Measurements from ENCODE around the gene SULT1A1.

The SULT1A1 gene

DNA sequence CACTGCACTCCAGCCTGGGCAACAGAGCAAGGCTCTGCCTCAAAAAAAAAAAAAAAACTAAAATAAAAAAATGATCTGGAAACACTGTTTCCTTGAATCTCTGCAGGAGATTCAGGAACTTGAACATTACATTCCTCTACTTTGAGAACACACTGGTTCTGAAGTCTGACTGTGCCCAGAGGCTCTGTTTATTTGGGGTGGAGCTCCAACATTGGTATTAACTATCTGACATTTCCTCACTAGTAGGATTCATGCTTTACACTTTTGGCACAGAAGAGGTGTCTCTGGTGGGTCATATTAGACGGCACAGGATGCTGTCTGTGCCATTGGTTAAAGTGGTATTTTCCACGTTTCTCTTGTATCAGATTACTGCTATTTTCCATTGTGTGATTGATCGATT is 23.4 kb downstream of the SULT1A1 start:
- ChIA-PET POLR2A (no interaction called here), CTCF (no interaction called here)
- Histone ChIP-seq H3K9me3 (ENCODE audit: control insufficient read depth, insufficient read depth, low read depth, low read length) (no peaks in the 10 kb centered on the region), H3K4me1 (ENCODE audit: control insufficient read depth, insufficient read depth, low read length) (no peaks in the 10 kb centered on the region), H3K36me3 (ENCODE audit: control insufficient read depth in 2 of 2, insufficient read depth in 1 of 2, low read length in 2 of 2) (peaks cover 0 to 48% of the 10 kb centered on the region in 2 experiments; a peak in 2 of 3 replicates), H3K4me3 (ENCODE audit: low read depth, low read length) (no peak overlapping the region), H3K27ac (ENCODE audit: extremely low read depth, low read depth, low read length) (no peak overlapping the region)
- TF ChIP-seq ZNF624 (tag by site-specific recombination; IDR thresholded peaks at IDR 0.05) = no peak
- TF ChIP-seq, protein P1, sequence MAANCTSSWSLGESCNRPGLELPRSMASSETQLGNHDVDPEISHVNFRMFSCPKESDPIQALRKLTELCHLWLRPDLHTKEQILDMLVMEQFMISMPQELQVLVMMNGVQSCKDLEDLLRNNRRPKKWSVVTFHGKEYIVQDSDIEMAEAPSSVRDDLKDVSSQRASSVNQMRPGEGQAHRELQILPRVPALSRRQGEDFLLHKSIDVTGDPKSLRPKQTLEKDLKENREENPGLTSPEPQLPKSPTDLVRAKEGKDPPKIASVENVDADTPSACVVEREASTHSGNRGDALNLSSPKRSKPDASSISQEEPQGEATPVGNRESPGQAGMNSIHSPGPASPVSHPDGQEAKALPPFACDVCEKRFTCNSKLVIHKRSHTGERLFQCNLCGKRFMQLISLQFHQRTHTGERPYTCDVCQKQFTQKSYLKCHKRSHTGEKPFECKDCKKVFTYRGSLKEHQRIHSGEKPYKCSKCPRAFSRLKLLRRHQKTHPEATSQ (tag by site-specific recombination; IDR thresholded peaks at IDR 0.05) = no peak
- TF ChIP-seq, protein P2, sequence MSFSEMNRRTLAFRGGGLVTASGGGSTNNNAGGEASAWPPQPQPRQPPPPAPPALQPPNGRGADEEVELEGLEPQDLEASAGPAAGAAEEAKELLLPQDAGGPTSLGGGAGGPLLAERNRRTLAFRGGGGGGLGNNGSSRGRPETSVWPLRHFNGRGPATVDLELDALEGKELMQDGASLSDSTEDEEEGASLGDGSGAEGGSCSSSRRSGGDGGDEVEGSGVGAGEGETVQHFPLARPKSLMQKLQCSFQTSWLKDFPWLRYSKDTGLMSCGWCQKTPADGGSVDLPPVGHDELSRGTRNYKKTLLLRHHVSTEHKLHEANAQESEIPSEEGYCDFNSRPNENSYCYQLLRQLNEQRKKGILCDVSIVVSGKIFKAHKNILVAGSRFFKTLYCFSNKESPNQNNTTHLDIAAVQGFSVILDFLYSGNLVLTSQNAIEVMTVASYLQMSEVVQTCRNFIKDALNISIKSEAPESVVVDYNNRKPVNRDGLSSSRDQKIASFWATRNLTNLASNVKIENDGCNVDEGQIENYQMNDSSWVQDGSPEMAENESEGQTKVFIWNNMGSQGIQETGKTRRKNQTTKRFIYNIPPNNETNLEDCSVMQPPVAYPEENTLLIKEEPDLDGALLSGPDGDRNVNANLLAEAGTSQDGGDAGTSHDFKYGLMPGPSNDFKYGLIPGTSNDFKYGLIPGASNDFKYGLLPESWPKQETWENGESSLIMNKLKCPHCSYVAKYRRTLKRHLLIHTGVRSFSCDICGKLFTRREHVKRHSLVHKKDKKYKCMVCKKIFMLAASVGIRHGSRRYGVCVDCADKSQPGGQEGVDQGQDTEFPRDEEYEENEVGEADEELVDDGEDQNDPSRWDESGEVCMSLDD (tag by site-specific recombination; IDR thresholded peaks at IDR 0.05) = no peak

DNA sequence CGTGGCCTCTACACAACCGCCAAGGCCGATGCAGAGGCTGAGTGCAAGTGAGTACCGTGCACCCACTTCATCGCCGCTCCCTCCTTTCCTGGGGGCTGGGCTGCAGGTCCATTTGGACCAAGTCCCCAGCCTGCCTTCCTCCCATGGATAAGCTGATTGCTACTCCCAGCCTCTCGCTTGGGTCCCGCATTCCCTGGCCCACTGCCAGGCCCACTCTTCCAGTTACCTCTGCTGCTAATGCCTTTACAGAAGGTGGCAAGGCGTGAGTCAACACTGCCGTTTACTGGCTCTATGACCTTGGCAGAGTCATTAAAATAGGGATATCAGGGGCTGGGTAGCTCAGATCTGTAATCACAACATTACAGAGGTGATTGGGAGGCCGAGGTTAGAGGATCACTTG is 24.2 kb downstream of the SULT1A1 start:
- TF ChIP-seq ZNF366 (tag by site-specific recombination; conservative IDR thresholded peaks at IDR 0.05) = 0 out of 2 replicates have a peak, but pooled peaks have one; percentile 31
- TF ChIP-seq ZNF394 (tag by site-specific recombination; IDR thresholded peaks at IDR 0.05; ENCODE audit: borderline replicate concordance) = peak; percentile 97
- 0 out of 2 replicates have a peak, but pooled peaks have one; percentile 16 for TF ChIP-seq ZNF776 (tag by site-specific recombination; IDR thresholded peaks at IDR 0.05; ENCODE audit: borderline replicate concordance)
- TF ChIP-seq MZF1 (tag by site-specific recombination; IDR thresholded peaks at IDR 0.05; ENCODE audit: borderline replicate concordance) = no peak
- TF ChIP-seq ZNF600 (tag by site-specific recombination; IDR thresholded peaks at IDR 0.05) = no peak
- TF ChIP-seq ZNF660 (tag by site-specific recombination; IDR thresholded peaks at IDR 0.05) = peak; percentile 76; the same call in 1 of the 2 replicates
- peak; percentile 75 for TF ChIP-seq ZBTB17 (tag by site-specific recombination; IDR thresholded peaks at IDR 0.05)
- TF ChIP-seq SP2 (tag by site-specific recombination; IDR thresholded peaks at IDR 0.05) = peak; percentile 23
- TF ChIP-seq, protein P3, sequence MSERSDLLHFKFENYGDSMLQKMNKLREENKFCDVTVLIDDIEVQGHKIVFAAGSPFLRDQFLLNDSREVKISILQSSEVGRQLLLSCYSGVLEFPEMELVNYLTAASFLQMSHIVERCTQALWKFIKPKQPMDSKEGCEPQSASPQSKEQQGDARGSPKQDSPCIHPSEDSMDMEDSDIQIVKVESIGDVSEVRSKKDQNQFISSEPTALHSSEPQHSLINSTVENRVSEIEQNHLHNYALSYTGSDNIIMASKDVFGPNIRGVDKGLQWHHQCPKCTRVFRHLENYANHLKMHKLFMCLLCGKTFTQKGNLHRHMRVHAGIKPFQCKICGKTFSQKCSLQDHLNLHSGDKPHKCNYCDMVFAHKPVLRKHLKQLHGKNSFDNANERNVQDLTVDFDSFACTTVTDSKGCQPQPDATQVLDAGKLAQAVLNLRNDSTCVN (tag by site-specific recombination; optimal IDR thresholded peaks at IDR 0.05) = peak; percentile 7
- TF ChIP-seq, protein P4, sequence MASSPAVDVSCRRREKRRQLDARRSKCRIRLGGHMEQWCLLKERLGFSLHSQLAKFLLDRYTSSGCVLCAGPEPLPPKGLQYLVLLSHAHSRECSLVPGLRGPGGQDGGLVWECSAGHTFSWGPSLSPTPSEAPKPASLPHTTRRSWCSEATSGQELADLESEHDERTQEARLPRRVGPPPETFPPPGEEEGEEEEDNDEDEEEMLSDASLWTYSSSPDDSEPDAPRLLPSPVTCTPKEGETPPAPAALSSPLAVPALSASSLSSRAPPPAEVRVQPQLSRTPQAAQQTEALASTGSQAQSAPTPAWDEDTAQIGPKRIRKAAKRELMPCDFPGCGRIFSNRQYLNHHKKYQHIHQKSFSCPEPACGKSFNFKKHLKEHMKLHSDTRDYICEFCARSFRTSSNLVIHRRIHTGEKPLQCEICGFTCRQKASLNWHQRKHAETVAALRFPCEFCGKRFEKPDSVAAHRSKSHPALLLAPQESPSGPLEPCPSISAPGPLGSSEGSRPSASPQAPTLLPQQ (tag by site-specific recombination; IDR thresholded peaks at IDR 0.05) = 0 out of 2 replicates have a peak, but pooled peaks have one; percentile 35
- TF ChIP-seq ZNF544 (tag by site-specific recombination; IDR thresholded peaks at IDR 0.05) = peak; percentile 41; the same call in 1 of the 2 replicates
- no peak for TF ChIP-seq ZNF324 (tag by site-specific recombination; IDR thresholded peaks at IDR 0.05)
- 0 out of 2 replicates have a peak, but pooled peaks have one; percentile 36 for TF ChIP-seq SP7 (tag by site-specific recombination; IDR thresholded peaks at IDR 0.05)
- TF ChIP-seq BCL11B (tag by site-specific recombination; IDR thresholded peaks at IDR 0.05; ENCODE audit: low read depth) = no peak
- CTCF ChIA-PET = no interaction called here
- no peak overlapping the region for H3K4me3 ChIP-seq (ENCODE audit: low read depth, low read length)
- no peaks in the 10 kb centered on the region for H3K4me1 ChIP-seq (ENCODE audit: control insufficient read depth, insufficient read depth, low read length)
- no peak overlapping the region for H3K27ac ChIP-seq (ENCODE audit: extremely low read depth, low read depth, low read length)
- H3K36me3 ChIP-seq (ENCODE audit: control insufficient read depth in 2 of 2, insufficient read depth in 1 of 2, low read length in 2 of 2) = peaks cover 0 to 43% of the 10 kb centered on the region in 2 experiments; a peak in 2 of 3 replicates
- POLR2A ChIA-PET = interaction anchor here (0.6 kb wide), 1 partner anchor 788 kb away, joined by 11 read pairs; no protein-coding TSS in a partner anchor
- H3K9me3 ChIP-seq (ENCODE audit: control insufficient read depth, insufficient read depth, low read depth, low read length) = no peaks in the 10 kb centered on the region

Data from HEK293 (cell line).